ENCODE measurements around the gene PCNX2. TPM values are rescaled to one million over a fixed set of nuclear protein-coding genes. Genes with fewer than 3 reads are reported as not detected.
A peak's percentile ranks its signal among the peaks of the same experiment; 100 is the strongest.

Gene PCNX2
- total RNA-seq, 2 donors from 2014 or later, result 23.9 to 39.1 TPM

- Histone ChIP-seq H3K9me3 (ENCODE audit: control insufficient read depth, low read length) (no peaks in the 10 kb centered on the region), H3K27ac (ENCODE audit: low read depth, low read length) (no peak overlapping the region), H3K36me3 (ENCODE audit: control insufficient read depth, insufficient read depth, low read length) (peaks cover 3% of the 10 kb centered on the region), H3K9ac (ENCODE audit: extremely low read depth, low read length, poor library complexity, severe bottlenecking) (no peak overlapping the region), H3K4me3 (ENCODE audit: low read length) (no peak overlapping the region), H3K4me1 (ENCODE audit: control insufficient read depth, insufficient read depth, low read length) (no peaks in the 10 kb centered on the region), H3K27me3 (ENCODE audit: control insufficient read depth, insufficient read depth, low read length, poor library complexity, severe bottlenecking) (no peaks in the 10 kb centered on the region)
- Mint-ChIP-seq H3K36me3 (ENCODE audit: low read depth) (peaks cover 19% of the 10 kb centered on the region), H3K4me1 (peaks cover 3% of the 10 kb centered on the region), H3K4me3 (no peak overlapping the region), H3K27me3 (ENCODE audit: insufficient read depth) (no peaks in the 10 kb centered on the region), H3K27ac (no peak overlapping the region), H3K9me3 (no peaks in the 10 kb centered on the region)
- 82 to 91% methylated on average over 4 of the region's 4 CpGs for WGBS, 2 experiments (ENCODE audit: insufficient coverage in 1 of 2, insufficient read length in 1 of 2)
- DNase-seq, result peak; percentile 59
- TF ChIP-seq, protein P1, sequence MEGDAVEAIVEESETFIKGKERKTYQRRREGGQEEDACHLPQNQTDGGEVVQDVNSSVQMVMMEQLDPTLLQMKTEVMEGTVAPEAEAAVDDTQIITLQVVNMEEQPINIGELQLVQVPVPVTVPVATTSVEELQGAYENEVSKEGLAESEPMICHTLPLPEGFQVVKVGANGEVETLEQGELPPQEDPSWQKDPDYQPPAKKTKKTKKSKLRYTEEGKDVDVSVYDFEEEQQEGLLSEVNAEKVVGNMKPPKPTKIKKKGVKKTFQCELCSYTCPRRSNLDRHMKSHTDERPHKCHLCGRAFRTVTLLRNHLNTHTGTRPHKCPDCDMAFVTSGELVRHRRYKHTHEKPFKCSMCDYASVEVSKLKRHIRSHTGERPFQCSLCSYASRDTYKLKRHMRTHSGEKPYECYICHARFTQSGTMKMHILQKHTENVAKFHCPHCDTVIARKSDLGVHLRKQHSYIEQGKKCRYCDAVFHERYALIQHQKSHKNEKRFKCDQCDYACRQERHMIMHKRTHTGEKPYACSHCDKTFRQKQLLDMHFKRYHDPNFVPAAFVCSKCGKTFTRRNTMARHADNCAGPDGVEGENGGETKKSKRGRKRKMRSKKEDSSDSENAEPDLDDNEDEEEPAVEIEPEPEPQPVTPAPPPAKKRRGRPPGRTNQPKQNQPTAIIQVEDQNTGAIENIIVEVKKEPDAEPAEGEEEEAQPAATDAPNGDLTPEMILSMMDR (conservative IDR thresholded peaks at IDR 0.05), result peak; percentile 53
These were observed 107.5 kb downstream of the PCNX2 start for GRCh38 chr1:233188061-233188460.

- Mint-ChIP-seq H3K9me3 (no peaks in the 10 kb centered on the region), H3K4me3 (no peak overlapping the region), H3K36me3 (ENCODE audit: low read depth) (peaks cover 31% of the 10 kb centered on the region), H3K27ac (no peak overlapping the region), H3K27me3 (ENCODE audit: insufficient read depth) (no peaks in the 10 kb centered on the region), H3K4me1 (peaks cover 14% of the 10 kb centered on the region)
- TF ChIP-seq, protein P1 (conservative IDR thresholded peaks at IDR 0.05), result no peak
- DNase-seq, result peak; percentile 56
- Histone ChIP-seq H3K36me3 (ENCODE audit: control insufficient read depth, insufficient read depth, low read length) (peaks cover 7% of the 10 kb centered on the region), H3K27ac (ENCODE audit: low read depth, low read length) (no peak overlapping the region), H3K9ac (ENCODE audit: extremely low read depth, low read length, poor library complexity, severe bottlenecking) (no peak overlapping the region), H3K4me3 (ENCODE audit: low read length) (no peak overlapping the region), H3K4me1 (ENCODE audit: control insufficient read depth, insufficient read depth, low read length) (no peaks in the 10 kb centered on the region), H3K27me3 (ENCODE audit: control insufficient read depth, insufficient read depth, low read length, poor library complexity, severe bottlenecking) (no peaks in the 10 kb centered on the region), H3K9me3 (ENCODE audit: control insufficient read depth, low read length) (peaks cover 14% of the 10 kb centered on the region)
- WGBS, 2 experiments (ENCODE audit: insufficient coverage in 1 of 2, insufficient read length in 1 of 2), result 78% methylated on average over 7 to 8 of the region's 8 CpGs
These were observed 112.1 kb downstream of the PCNX2 start for GRCh38 chr1:233183226-233184020.

- peaks cover 36% of the 10 kb centered on the region for H3K36me3 Mint-ChIP-seq (ENCODE audit: low read depth)
- TF ChIP-seq, protein P1 (conservative IDR thresholded peaks at IDR 0.05), result peak; percentile 29
- 80 to 89% methylated on average over 2 of the region's 2 CpGs for WGBS, 2 experiments (ENCODE audit: insufficient coverage in 1 of 2, insufficient read length in 1 of 2)
- H3K4me1 Mint-ChIP-seq, result peaks cover 14% of the 10 kb centered on the region
- Histone ChIP-seq H3K9me3 (ENCODE audit: control insufficient read depth, low read length) (peaks cover 22% of the 10 kb centered on the region), H3K4me3 (ENCODE audit: low read length) (no peak overlapping the region), H3K27ac (ENCODE audit: low read depth, low read length) (no peak overlapping the region), H3K4me1 (ENCODE audit: control insufficient read depth, insufficient read depth, low read length) (no peaks in the 10 kb centered on the region), H3K36me3 (ENCODE audit: control insufficient read depth, insufficient read depth, low read length) (peaks cover 15% of the 10 kb centered on the region), H3K9ac (ENCODE audit: extremely low read depth, low read length, poor library complexity, severe bottlenecking) (no peak overlapping the region), H3K27me3 (ENCODE audit: control insufficient read depth, insufficient read depth, low read length, poor library complexity, severe bottlenecking) (no peaks in the 10 kb centered on the region)
- H3K27ac Mint-ChIP-seq, result no peak overlapping the region
- DNase-seq, result no peak
- no peak overlapping the region for H3K4me3 Mint-ChIP-seq
- H3K27me3 Mint-ChIP-seq (ENCODE audit: insufficient read depth), result no peaks in the 10 kb centered on the region
- no peaks in the 10 kb centered on the region for H3K9me3 Mint-ChIP-seq
These were observed 112.9 kb downstream of the PCNX2 start for GRCh38 chr1:233182587-233182986.

Measured in endodermal cell (in vitro differentiated cells).